HG03432 (cell line): Measurements from ENCODE around the gene DNM1L.

ENCODE experiments used
- ATAC-seq: cut with Tn5 transposase; IDR thresholded peaks from one replicate; pipeline ENCODE4 v1.9.1; 2021; ENCODE audit warnings: mild to moderate bottlenecking, moderate library complexity; ENCODE audit not compliant: unreplicated experiment

Gene DNM1L

GRCh38 chr12:32679091-32679919 lies at the start of gene DNM1L:
Gene DNM1L (plus strand): TSS chr12:32679301. CDS start chr12:32679364, 63 bp downstream.
- ATAC-seq = peak; percentile 97

GRCh38 chr12:32641287-32641901 lies 37.7 kb upstream of the DNM1L start:
- ATAC-seq = no peak

DNA sequence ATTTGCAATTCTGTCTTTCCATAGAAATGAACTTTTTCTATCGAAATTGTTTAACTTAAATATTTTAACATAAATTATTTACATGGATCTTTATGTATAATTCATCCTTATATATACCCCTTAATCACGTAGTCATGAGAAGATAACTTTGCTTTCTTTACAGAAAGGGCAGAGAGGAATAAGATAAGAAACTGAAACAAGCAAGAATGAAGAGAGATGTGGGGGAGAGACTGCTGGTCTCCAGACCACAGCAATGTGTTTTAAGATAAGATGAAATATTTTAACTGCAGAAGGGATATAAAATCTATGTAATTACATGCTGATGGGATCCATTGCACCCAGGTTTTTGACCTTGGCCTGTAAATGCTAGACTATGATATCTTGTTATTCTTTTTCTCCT lies 34.7 kb upstream of the DNM1L start:
- no peak for ATAC-seq

- ATAC-seq = no peak
These were observed 31.8 kb upstream of the DNM1L start for GRCh38 chr12:32647275-32647674.

DNA sequence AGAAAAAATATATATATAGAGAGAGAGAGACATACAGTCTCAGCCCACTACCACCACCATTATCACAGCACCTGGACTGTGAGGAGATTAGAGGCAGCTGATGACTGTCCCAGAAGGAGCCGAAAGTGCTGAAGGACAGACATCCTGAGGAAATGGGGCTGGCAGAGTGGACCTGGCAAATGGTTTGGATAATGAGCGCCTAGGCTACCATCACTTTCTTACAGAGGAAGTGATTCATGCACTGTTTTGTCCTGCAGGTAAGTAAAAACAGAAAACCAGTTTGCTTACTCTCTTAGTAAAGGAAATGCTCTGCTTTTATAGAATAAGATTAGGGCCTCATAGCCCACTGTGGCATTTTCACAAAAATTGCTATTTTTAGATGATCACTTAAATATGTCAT lies 28.6 kb upstream of the DNM1L start:
- ATAC-seq = no peak

GRCh38 chr12:32651151-32651955 lies 27.7 kb upstream of the DNM1L start:
- no peak for ATAC-seq

DNA sequence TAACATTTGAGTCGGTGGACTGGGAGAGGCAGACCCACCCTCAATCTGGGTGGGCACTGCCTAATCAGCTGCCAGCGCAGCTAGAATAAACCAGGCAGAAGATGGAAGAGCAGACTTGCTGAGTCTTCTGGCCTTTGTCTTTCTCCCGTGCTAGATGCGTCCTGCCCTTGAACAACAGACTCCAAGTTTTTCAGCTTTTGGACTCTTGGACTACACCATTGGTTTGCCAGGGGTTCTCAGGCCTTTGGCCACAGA lies 27.2 kb upstream of the DNM1L start:
- no peak for ATAC-seq

DNA sequence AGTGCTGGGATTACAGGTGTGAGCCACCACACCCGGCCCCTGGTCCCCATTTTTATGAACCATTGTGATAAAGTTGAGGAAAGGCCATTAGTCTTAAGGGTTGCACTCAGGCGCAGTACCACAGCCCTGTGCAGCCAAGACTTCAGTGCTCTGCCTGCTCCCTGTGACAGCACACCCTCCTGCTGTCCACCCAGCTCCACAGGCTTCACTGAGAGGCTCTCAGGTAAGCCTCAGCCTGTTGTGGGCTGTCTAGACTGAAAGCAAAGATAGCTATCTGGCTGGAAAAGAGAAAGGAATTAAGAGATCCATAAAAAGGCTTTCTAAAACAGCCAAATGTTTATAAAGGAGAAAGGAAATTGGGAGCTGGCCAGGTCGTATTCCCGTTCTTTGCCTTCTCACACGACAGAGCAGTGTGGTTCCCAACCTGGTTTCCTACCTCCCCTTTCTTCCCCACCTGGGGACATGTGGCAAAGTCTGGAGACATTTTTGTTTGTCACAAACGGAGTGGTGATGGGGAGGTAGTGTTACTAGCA lies 19.1 kb upstream of the DNM1L start:
- ATAC-seq = no peak

GRCh38 chr12:32661706-32662105 lies 17.4 kb upstream of the DNM1L start:
- no peak for ATAC-seq

DNA sequence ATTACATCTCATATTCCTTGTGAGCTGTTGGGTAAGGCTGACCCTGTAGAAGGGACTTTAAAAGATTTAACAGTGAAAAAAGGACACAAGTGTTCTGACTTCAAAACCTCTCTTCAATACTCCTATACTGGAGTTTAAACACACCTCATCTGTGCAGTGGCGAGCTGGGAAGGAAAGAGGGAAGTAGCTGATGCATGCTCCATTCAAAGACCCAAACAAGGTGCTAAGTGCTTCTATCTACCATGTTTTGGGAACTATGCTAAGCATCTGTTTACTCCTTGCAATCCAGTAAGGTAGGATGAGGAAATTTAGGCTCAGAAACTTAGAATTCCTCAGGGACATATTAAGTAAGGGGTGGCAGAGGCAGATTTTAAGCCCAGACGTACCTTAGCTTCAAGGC lies 16.4 kb upstream of the DNM1L start:
- ATAC-seq = no peak

- ATAC-seq = no peak
These were observed 13.1 kb upstream of the DNM1L start for GRCh38 chr12:32666018-32666417.

DNA sequence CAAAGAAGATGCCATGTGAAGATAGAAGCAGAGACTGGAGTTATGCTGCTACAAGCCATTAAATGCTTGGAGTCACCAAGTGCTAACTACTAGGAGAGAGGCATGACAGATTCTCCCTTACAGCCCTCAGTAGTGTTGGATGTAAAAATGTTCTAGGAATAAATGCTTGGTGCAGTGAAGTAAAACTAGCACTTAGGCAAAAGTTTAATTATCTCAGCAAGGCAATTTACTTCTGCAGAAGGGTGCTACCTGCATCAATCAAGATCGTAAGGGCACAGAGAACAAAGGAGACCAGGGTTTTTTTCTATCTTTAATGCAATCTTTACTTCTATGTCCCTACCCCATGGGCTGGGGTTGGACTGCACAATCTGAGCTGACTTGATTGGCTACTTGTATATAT lies 9.5 kb upstream of the DNM1L start:
- ATAC-seq = no peak

GRCh38 chr12:32671930-32672780 lies 6.9 kb upstream of the DNM1L start:
- ATAC-seq = peak; percentile 58

DNA sequence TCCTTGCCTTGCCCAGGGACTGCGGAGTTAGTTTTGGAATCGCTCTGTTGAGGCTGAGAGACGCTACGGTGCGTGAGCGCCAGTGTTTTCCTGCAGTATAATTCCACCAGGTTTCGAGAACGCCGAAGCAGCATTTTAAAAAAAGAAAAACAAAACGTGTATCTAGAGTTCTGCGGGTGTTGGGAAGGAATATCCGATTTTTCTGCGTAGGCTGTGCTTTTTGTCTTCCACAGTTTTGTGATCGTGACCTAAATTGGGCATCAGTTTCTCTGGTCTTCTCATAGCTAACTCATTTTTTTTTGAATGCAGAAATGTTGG lies 778 bp downstream of the DNM1L start:
- no peak for ATAC-seq

DNA sequence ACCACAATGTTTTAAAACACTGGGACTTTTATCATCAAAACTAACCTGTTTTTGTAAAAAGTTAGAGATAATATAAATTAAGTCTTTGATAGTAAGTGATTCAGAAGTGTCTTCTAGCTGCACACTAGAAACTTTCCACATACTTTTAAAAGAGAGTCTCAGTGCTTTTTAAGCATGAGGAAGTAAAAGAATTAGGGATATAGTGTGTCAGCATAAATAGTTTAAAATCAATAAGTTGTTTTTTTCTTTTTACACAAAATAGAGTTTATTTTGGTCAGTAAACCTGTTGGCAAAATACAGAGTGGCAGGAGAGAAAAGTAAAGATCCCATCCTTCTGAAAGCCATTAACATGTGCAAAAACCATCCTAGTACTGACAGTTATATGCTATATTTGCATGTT lies 1.7 kb downstream of the DNM1L start:
- no peak for ATAC-seq

GRCh38 chr12:32681272-32681671 lies 2.2 kb downstream of the DNM1L start:
- ATAC-seq = no peak

- no peak for ATAC-seq
These were observed 7.2 kb downstream of the DNM1L start for GRCh38 chr12:32686340-32686739.

DNA sequence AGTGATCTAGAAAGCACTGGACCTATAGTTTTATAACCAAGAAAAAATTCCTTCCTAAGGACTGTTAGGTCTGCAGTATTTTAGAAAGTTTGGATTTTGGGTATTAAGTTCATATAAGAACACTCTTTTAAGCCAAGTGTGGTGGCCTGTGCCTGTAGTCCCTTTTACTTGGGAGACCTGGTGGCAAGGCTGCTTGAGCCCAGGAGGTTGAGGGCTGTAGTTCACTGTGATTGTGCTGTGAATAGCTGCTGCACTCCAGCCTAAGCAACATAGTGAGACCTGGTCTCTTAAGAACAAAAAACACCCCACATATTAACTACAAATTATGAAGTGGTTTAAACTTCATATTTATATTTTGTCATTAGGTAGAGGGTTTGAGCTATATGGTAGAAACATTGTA lies 9.7 kb downstream of the DNM1L start:
- ATAC-seq = no peak

- no peak for ATAC-seq
These were observed 11.8 kb downstream of the DNM1L start for GRCh38 chr12:32690927-32691326.

DNA sequence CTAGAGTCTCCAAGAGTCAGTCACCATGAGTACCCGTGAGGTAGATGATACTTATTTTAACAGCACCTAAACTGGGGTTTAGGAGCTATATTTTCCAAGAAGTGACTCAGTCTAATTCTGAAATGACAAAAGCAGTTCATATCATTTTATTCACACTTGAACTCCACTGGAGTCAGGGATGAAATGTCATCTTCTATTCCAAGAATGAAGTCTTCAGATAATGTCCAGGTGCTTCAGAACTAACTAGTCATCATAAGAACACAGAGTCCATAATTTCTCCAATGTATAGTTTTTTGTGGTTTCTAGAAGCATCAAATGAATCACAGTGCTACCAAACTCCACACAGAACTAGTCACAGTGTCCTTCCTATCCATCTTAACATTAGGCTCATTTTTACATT lies 13.3 kb downstream of the DNM1L start:
- no peak for ATAC-seq

DNA sequence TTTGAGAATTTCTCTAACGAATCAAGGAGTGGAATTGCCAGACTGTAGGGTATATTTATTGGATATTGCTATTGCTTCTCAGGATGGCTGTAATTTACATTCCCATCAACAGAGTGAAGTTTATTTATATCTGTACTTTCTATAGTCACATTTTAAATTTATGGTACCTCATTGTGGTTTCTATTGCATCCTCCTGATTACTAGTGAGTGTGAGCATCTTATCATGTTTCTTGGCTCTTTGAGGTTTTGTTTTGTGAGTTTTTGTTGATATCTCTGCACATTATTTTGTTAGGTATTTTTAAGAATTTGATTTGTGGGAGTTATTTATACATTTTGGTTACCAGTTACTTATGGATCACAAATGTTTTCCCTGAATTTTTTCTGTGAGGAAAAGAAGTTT lies 13.9 kb downstream of the DNM1L start:
- ATAC-seq = no peak
